Heart right ventricle (tissue), 16 donors: Measurements from ENCODE around the gene HSD17B8. TPM values are rescaled to one million over a fixed set of nuclear protein-coding genes. Genes with fewer than 3 reads are reported as not detected.

Experiments used
- ATAC-seq, 8 donors: fragments of 200-7000 bp; cut with Tn5 transposase; one replicate each; pipeline ENCODE4 v1.9.1; 2020; ENCODE audit warnings: mild to moderate bottlenecking in 8 of 8, moderate library complexity in 8 of 8, moderate number of reproducible peaks in 1 of 8
- DNase-seq, 2 donors: peaks; one replicate each; pipeline ENCODE4 v3.0.0-alpha.2; 2020
- H3K27ac ChIP-seq, 10 donors: fragments of 200-600 bp; sonication (generic) in 2 of 10; one replicate each; pipeline versions ENCODE4 v1.5.0 to v1.8.0; 2020 to 2022; ENCODE audit warnings: mild to moderate bottlenecking in 3 of 10
- H3K27me3 ChIP-seq, 7 donors: fragments of 200-600 bp; one replicate each; pipeline ENCODE4 v1.8.0; 2021 to 2022; ENCODE audit warnings: mild to moderate bottlenecking in 2 of 7
- H3K36me3 ChIP-seq, 9 donors: fragments of 200-600 bp; sonication (generic) in 1 of 9; one replicate each; pipeline versions ENCODE4 v1.5.0 to v1.8.0; 2020 to 2022; ENCODE audit warnings: mild to moderate bottlenecking in 2 of 9
- H3K4me1 ChIP-seq, 9 donors: fragments of 200-600 bp; sonication (generic) in 1 of 9; one replicate each; pipeline versions ENCODE4 v1.5.0 to v1.8.0; 2020 to 2022; ENCODE audit warnings: mild to moderate bottlenecking in 4 of 9
- H3K4me3 ChIP-seq, 10 donors: fragments of 200-600 bp; sonication (generic) in 2 of 10; one replicate each; pipeline versions ENCODE4 v1.5.0 to v1.8.0; 2020 to 2022; ENCODE audit warnings: mild to moderate bottlenecking in 7 of 10, moderate library complexity in 2 of 10
- H3K9me3 ChIP-seq, 11 donors: fragments of 200-600 bp in 10 of 11; sonication (generic) in 2 of 11; one replicate each; pipeline versions ENCODE4 v1.5.0 to v1.8.0; 2013 to 2022; ENCODE audit warnings: mild to moderate bottlenecking in 2 of 11, control low read depth in 1 of 11, moderate library complexity in 1 of 11
- CTCF ChIP-seq, 9 donors: fragments of 200-600 bp; sonication (generic) in 2 of 9; IDR thresholded peaks; one replicate each; pipeline versions ENCODE4 v1.5.0 to v1.8.0; 2021 to 2022; ENCODE audit warnings: antibody characterized with exemption in 9 of 9, mild to moderate bottlenecking in 5 of 9, moderate library complexity in 1 of 9
- WGBS, 2 donors: extraction: QIAGEN DNeasy Blood & Tissue Kit; methylation state at CpG; one replicate each; pipeline ENCODE4 v1.1.7; 2013; ENCODE audit warnings: inconsistent platforms in 1 of 2; 5-methylcytosine and 5-hydroxymethylcytosine counted together
- intact Hi-C, 10 donors: fragments of 100-400 bp; cut with DNase I; formaldehyde crosslinking; loops; one replicate each; pipeline versions ENCODE4 v1.11.1 to v1.14.2; 2022
- polyA plus RNA-seq, 2 donors: library from polyadenylated mRNA; stranded (reverse); fragments of 200-250 nt; gene quantifications; one replicate each; pipeline ENCODE4 v1.2.3, GENCODE V29; 2013
- total RNA-seq, 10 donors: library from RNA; stranded (reverse); fragmentation: NEBNext Ultra II Directional in 3 of 10; extraction: Animal tissue kit (Norgen Biotek cat#: 25700) in 3 of 10; gene quantifications; one replicate each; pipeline versions ENCODE4 v1.2.1 to v1.2.4, GENCODE V29; 2021 to 2023
- donor health status: Arrhythmogenic right ventricular cardiomyopathy.
- donor health status: ischemic (EF 13 %, LVEDD 7.1; RV severe dilation, severe dysfunction).
- donor health status: healthy with polysubstance abuse.
- donor health status: DM: no; HTN: yes; CAD: no.
- donor health status: DM: no; HTN: no; CAD: no.
- donor health status: ischemic (EF 25% LVEDD 6.9; RV normal size, moderate dysfunction).
- donor health status: ischemic (EF 25% LVEDD 5.7; RV mildly dilated, moderate dysfunction).
- donor health status: healthy.
- donor health status: DM: yes; HTN: yes; CAD: no.
- donor health status: Ischemic cardiomyopathy.
- donor health status: ischemic (EF 35%, LVEDD 5.7; RV mildly dilated, moderate dysfunction).
- donor health status: nonischemic (EF 11% LVEDD 7.7; RV severe dilation, severe dysfunction).
- donor health status: DM: yes; HTN: yes; CAD: no.
- donor health status: PGD.
- donor health status: ischemic (EF 29% LVEDD 5.4; RV normal size, mild dysfunction).
- donor health status: nonischemic (EF 23%, LVEDD 6.1; RV moderate dilation, normal function).

Gene HSD17B8
- total and polyA plus RNA-seq, 12 donors, result 7.4 to 25.5 (median 21.4) TPM

GRCh38 chr6:33241968-33242367 is 37.5 kb downstream of the HSD17B8 start:
- no peak for TF ChIP-seq CTCF (IDR thresholded peaks at IDR 0.05)
- Histone ChIP-seq H3K9me3 (no peaks in the 10 kb centered on the region), H3K27me3 (peaks cover 0 to 43% (median 13%) of the 10 kb centered on the region in 7 donors), H3K36me3 (no peaks in the 10 kb centered on the region), H3K4me3 (no peak overlapping the region), H3K27ac (no peak overlapping the region), H3K4me1 (no peaks in the 10 kb centered on the region)
- intact Hi-C loops, result loop anchor here in 5 of 10 donors (10.0 kb wide), 4 partner anchors 127 to 307 kb away; partner anchors contain the start of gene HLA-DOA (in 1 of the 5)
- no peak for DNase-seq
- no peak for ATAC-seq
- 61 to 70% methylated on average over 3 of the region's 3 CpGs for WGBS, 2 donors

GRCh38 chr6:33243476-33243875 is 39.0 kb downstream of the HSD17B8 start:
- DNase-seq, result no peak
- WGBS, 2 donors, result 41 to 46% methylated on average over 1 of the region's 1 CpG
- no peak overlapping the region for H3K27ac ChIP-seq
- no peak for ATAC-seq
- peaks cover 0 to 43% (median 13%) of the 10 kb centered on the region in 7 donors for H3K27me3 ChIP-seq
- peaks cover 0 to 9% (median 3%) of the 10 kb centered on the region in 9 donors for H3K4me1 ChIP-seq
- no peaks in the 10 kb centered on the region for H3K9me3 ChIP-seq
- intact Hi-C loops, result loop anchor here in 5 of 10 donors (10.0 kb wide), 4 partner anchors 129 to 309 kb away; partner anchors contain the start of gene HLA-DOA (in 1 of the 5)
- no peak for TF ChIP-seq CTCF (IDR thresholded peaks at IDR 0.05)
- H3K4me3 ChIP-seq, result no peak overlapping the region
- H3K36me3 ChIP-seq, result no peaks in the 10 kb centered on the region

GRCh38 chr6:33247977-33248642 is 43.7 kb downstream of the HSD17B8 start:
- Histone ChIP-seq H3K36me3 (peaks cover 0 to 26% (median 4%) of the 10 kb centered on the region in 9 donors), H3K27ac (peak overlapping the region; percentile 19 to 96 (median 92)), H3K4me1 (peaks cover 7 to 33% (median 22%) of the 10 kb centered on the region in 9 donors), H3K4me3 (peak overlapping the region; percentile 16 to 76 (median 61)), H3K9me3 (no peaks in the 10 kb centered on the region), H3K27me3 (peaks cover 0 to 12% (median 0%) of the 10 kb centered on the region in 7 donors)
- peak; percentile 90 for DNase-seq
- TF ChIP-seq CTCF (IDR thresholded peaks at IDR 0.05), result peak; percentile 94 to 100 (median 98)
- intact Hi-C loops, result loop anchor here (1.0 to 10.0 kb wide), 20 partner anchors 36 to 313 kb away; partner anchors contain the start of genes RXRB (in 3 of the 10), SLC39A7 (in 3 of the 10), HSD17B8 (in 2 of the 10) and HLA-DOA (in 1 of the 10)
- peak; percentile 53 to 85 (median 74) for ATAC-seq
- 5% methylated on average over 28 of the region's 28 CpGs for WGBS, 2 donors

GRCh38 chr6:33248643-33248931 is 44.1 kb downstream of the HSD17B8 start:
- H3K27me3 ChIP-seq, result peaks cover 0 to 12% (median 0%) of the 10 kb centered on the region in 7 donors
- DNase-seq (no peak), ATAC-seq (peak; percentile 6 to 39 (median 14))
- H3K36me3 ChIP-seq, result peaks cover 0 to 28% (median 5%) of the 10 kb centered on the region in 9 donors
- H3K9me3 ChIP-seq, result no peaks in the 10 kb centered on the region
- peak overlapping the region; percentile 19 to 96 (median 92) for H3K27ac ChIP-seq
- peak in 3 of 9 donors; percentile 3 to 33 (median 23) for TF ChIP-seq CTCF (IDR thresholded peaks at IDR 0.05)
- intact Hi-C loops, result loop anchor here (1.0 to 10.0 kb wide), 20 partner anchors 36 to 314 kb away; partner anchors contain the start of genes RXRB (in 3 of the 10), SLC39A7 (in 3 of the 10), HSD17B8 (in 2 of the 10) and HLA-DOA (in 1 of the 10)
- H3K4me3 ChIP-seq, result peak overlapping the region; percentile 16 to 76 (median 61)
- H3K4me1 ChIP-seq, result peaks cover 7 to 33% (median 22%) of the 10 kb centered on the region in 9 donors
- 0 to 2% methylated on average over 18 of the region's 18 CpGs for WGBS, 2 donors
